ENCODE results near the gene ZNF197.

- TF ChIP-seq CTCF (IDR thresholded peaks at IDR 0.05) (no peak), POLR2A (IDR thresholded peaks at IDR 0.05) (no peak)
Observed at GRCh38 chr3:44674211-44674610, 49.4 kb downstream of the ZNF197 start.
